ENCODE results near the gene DTX3. TPM values are rescaled to one million over a fixed set of nuclear protein-coding genes. Genes with fewer than 3 reads are reported as not detected.

Gene DTX3
- total and polyA plus RNA-seq, 2 experiments from 2014 or later, result 22.8 to 46.6 TPM

- Mint-ChIP-seq H3K27ac (no peak overlapping the region), H3K4me3 (no peak overlapping the region; the same call in 2 of the 3 replicates), H3K36me3 (ENCODE audit: low read depth) (no peaks in the 10 kb centered on the region; the same call in 2 of the 3 replicates), H3K27me3 (ENCODE audit: insufficient read depth, low read depth, poor library complexity) (peaks cover 100% of the 10 kb centered on the region), H3K9me3 (no peaks in the 10 kb centered on the region), H3K4me1 (peaks cover 33% of the 10 kb centered on the region)
- Histone ChIP-seq H3K4me1 (ENCODE audit: insufficient read depth) (peaks cover 20% of the 10 kb centered on the region), H3K4me3 (no peak overlapping the region), H3F3A (replicated peaks; ENCODE audit: low read depth) (peaks cover 10% of the 10 kb centered on the region; the same call in 1 of the 2 replicates), H3K36me3 (ENCODE audit: insufficient read depth) (no peaks in the 10 kb centered on the region), H3K4me2 (no peak overlapping the region), H3K79me2 (replicated peaks; ENCODE audit: insufficient read depth) (no peaks in the 10 kb centered on the region), H3K27ac (ENCODE audit: low read depth) (no peak overlapping the region), H3K27me3 (ENCODE audit: insufficient read depth) (peaks cover 100% of the 10 kb centered on the region), H3K9me2 (ENCODE audit: insufficient read depth) (no peaks in the 10 kb centered on the region), H2AFZ (no peak overlapping the region), H4K20me1 (replicated peaks; ENCODE audit: insufficient read depth) (peaks cover 22% of the 10 kb centered on the region)
- TF ChIP-seq STAT1 (IDR thresholded peaks at IDR 0.05; ENCODE audit: unreplicated experiment), result no peak
- no peak for TF ChIP-seq NANOG (IDR thresholded peaks at IDR 0.05; ENCODE audit: borderline replicate concordance)
- no peak for TF ChIP-seq POLR2AphosphoS5 (IDR thresholded peaks at IDR 0.05; ENCODE audit: low read depth)
- no peak for TF ChIP-seq JUNB (IDR thresholded peaks at IDR 0.05; ENCODE audit: unreplicated experiment)
- no peak for TF ChIP-seq ZNF462 (CRISPR knock-in tag; IDR thresholded peaks at IDR 0.05)
- no peak for TF ChIP-seq ETS1 (IDR thresholded peaks at IDR 0.05)
- no peak for TF ChIP-seq EZH2 (IDR thresholded peaks at IDR 0.05; ENCODE audit: low read depth, unreplicated experiment)
- TF ChIP-seq EZH2phosphoT487 (IDR thresholded peaks at IDR 0.05; ENCODE audit: unreplicated experiment), result no peak
- no peak for TF ChIP-seq ZNF331 (CRISPR knock-in tag; IDR thresholded peaks at IDR 0.05; ENCODE audit: low read depth)
- TF ChIP-seq ZNF114 (CRISPR knock-in tag; IDR thresholded peaks at IDR 0.05), result no peak
- no peak for TF ChIP-seq CTCF (conservative IDR thresholded peaks at IDR 0.05; ENCODE audit: low read depth in 2 of 2)
- DNase-seq (ENCODE audit: low spot score) (no peak), ATAC-seq (no peak)
These were observed 20.8 kb downstream of the DTX3 start for GRCh38 chr12:57625261-57626032.

Data from GM23338 (cell line).